Adrenal gland (tissue), 5 donors: ENCODE data around the gene PPP1R9A.

Experiments
- CTCF ChIP-seq, 6 experiments: fragments of 450-650 bp in 4 of 6; fragments of 200-600 bp in 2 of 6; sonication (generic) in 1 of 6; IDR thresholded peaks; 1 replicate in 5 of 6; 2 replicates in 1 of 6; pipeline versions ENCODE4 v1.5.1 to v1.8.0; 2016 to 2021; ENCODE audit warnings: antibody characterized with exemption in 6 of 6, mild to moderate bottlenecking in 2 of 6, moderate library complexity in 1 of 6
- POLR2A ChIP-seq, 2 donors: fragments of 450-650 bp; IDR thresholded peaks; one replicate each; pipeline ENCODE4 v1.6.1; 2017; ENCODE audit warnings: antibody characterized with exemption in 2 of 2, mild to moderate bottlenecking in 2 of 2, moderate library complexity in 1 of 2
- donor health status: DM: no; HTN: no; CAD: no.

- TF ChIP-seq POLR2A (IDR thresholded peaks at IDR 0.05) (no peak), CTCF (IDR thresholded peaks at IDR 0.05) (no peak)
Observed at GRCh38 chr7:94949532-94949931, 42.1 kb downstream of the PPP1R9A start.
